ENCODE measurements around the gene CEBPE. TPM values are rescaled to one million over a fixed set of nuclear protein-coding genes. Genes with fewer than 3 reads are reported as not detected.

The CEBPE gene
- total and polyA plus RNA-seq, 2 donors (not counting 3 experiments of a cell fraction or from before 2014, with no cell fraction given) = not detected

GRCh38 chr14:23112359-23113178 is 6.5 kb downstream of the CEBPE start:
- H3K4me3 ChIP-seq (replicated peaks in 1 of 3; ENCODE audit: insufficient read depth in 1 of 3, low read depth in 1 of 3, low read length in 3 of 3) = no peak overlapping the region
- H3K9ac ChIP-seq (replicated peaks; ENCODE audit: extremely low read depth, insufficient read depth, low read length) = no peak overlapping the region
- ChIA-PET POLR2A (no interaction called here), CTCF (interaction anchor here (0.6 to 6.7 kb wide), 6 partner anchors 8 to 125 kb away, joined by 3 to 141 read pairs (median 64); no protein-coding TSS in a partner anchor)
- no peak overlapping the region for H3K4me2 ChIP-seq (ENCODE audit: insufficient read depth, low read length)
- dilution Hi-C loops (cut with MboI; ENCODE audit: extremely low pct_ligation_motif_present, low sequenced_read_pairs) (no loop called here), intact Hi-C loops (cut with micrococcal nuclease) (no loop called here)
- FAIRE-seq (no peak), DNase-seq (ENCODE audit: low read depth, low spot score) (no peak)
- no peaks in the 10 kb centered on the region for H3K36me3 ChIP-seq (ENCODE audit: control insufficient read depth in 2 of 2, extremely low read depth in 1 of 2, insufficient read depth in 2 of 2, low read length in 2 of 2)
- BruUV-seq (replicated peaks) = no TSS peak
- no peaks in the 10 kb centered on the region for H3K9me1 ChIP-seq (replicated peaks; ENCODE audit: control insufficient read depth, extremely low read depth, insufficient read depth, low read length)
- H4K20me1 ChIP-seq (replicated peaks; ENCODE audit: control insufficient read depth, extremely low read depth, insufficient read depth, low read length) = no peaks in the 10 kb centered on the region
- no peak overlapping the region for H3K27ac ChIP-seq (ENCODE audit: insufficient read depth, low read depth, low read length)
- peaks cover 13% of the 10 kb centered on the region for H3K4me1 ChIP-seq (ENCODE audit: control insufficient read depth, extremely low read depth, insufficient read depth, low read length)
- no peak overlapping the region for H2AFZ ChIP-seq (ENCODE audit: low read depth, low read length)
- H3K9me3 ChIP-seq (replicated peaks; ENCODE audit: control insufficient read depth, insufficient read depth, low read length) = no peaks in the 10 kb centered on the region
- no peaks in the 10 kb centered on the region for H3K79me2 ChIP-seq (ENCODE audit: control insufficient read depth, insufficient read depth, low read length)
- peaks cover 9 to 10% of the 10 kb centered on the region in 2 experiments for H3K27me3 ChIP-seq (ENCODE audit: control insufficient read depth in 2 of 2, insufficient read depth in 2 of 2, low read length in 2 of 2)
- no peak for TF ChIP-seq EZH2 (IDR thresholded peaks at IDR 0.05; ENCODE audit: borderline replicate concordance, low read depth, low read length, severe bottlenecking)

GRCh38 chr14:23110579-23111365 is 8.3 kb downstream of the CEBPE start:
- no peak for DNase-seq (ENCODE audit: low read depth, low spot score)
- Histone ChIP-seq H3K27ac (ENCODE audit: insufficient read depth, low read depth, low read length) (no peak overlapping the region), H3K9me1 (replicated peaks; ENCODE audit: control insufficient read depth, extremely low read depth, insufficient read depth, low read length) (no peaks in the 10 kb centered on the region), H3K4me2 (ENCODE audit: insufficient read depth, low read length) (no peak overlapping the region), H3K4me1 (ENCODE audit: control insufficient read depth, extremely low read depth, insufficient read depth, low read length) (peaks cover 13% of the 10 kb centered on the region), H3K27me3 (ENCODE audit: control insufficient read depth in 2 of 2, insufficient read depth in 2 of 2, low read length in 2 of 2) (peaks cover 9 to 10% of the 10 kb centered on the region in 2 experiments), H3K4me3 (replicated peaks in 1 of 3; ENCODE audit: insufficient read depth in 1 of 3, low read depth in 1 of 3, low read length in 3 of 3) (no peak overlapping the region), H3K9me3 (replicated peaks; ENCODE audit: control insufficient read depth, insufficient read depth, low read length) (no peaks in the 10 kb centered on the region), H4K20me1 (replicated peaks; ENCODE audit: control insufficient read depth, extremely low read depth, insufficient read depth, low read length) (no peaks in the 10 kb centered on the region), H3K9ac (replicated peaks; ENCODE audit: extremely low read depth, insufficient read depth, low read length) (no peak overlapping the region), H3K36me3 (ENCODE audit: control insufficient read depth in 2 of 2, extremely low read depth in 1 of 2, insufficient read depth in 2 of 2, low read length in 2 of 2) (no peaks in the 10 kb centered on the region), H3K79me2 (ENCODE audit: control insufficient read depth, insufficient read depth, low read length) (no peaks in the 10 kb centered on the region), H2AFZ (ENCODE audit: low read depth, low read length) (no peak overlapping the region)
- CTCF ChIA-PET = interaction anchor here (0.8 to 6.7 kb wide), 9 partner anchors 10 to 123 kb away, joined by 3 to 141 read pairs (median 13); partner anchors contain the start of genes ACIN1 and C14orf119
- dilution Hi-C loops (cut with MboI; ENCODE audit: extremely low pct_ligation_motif_present, low sequenced_read_pairs) (no loop called here), intact Hi-C loops (cut with micrococcal nuclease) (no loop called here)
- no TSS peak for BruUV-seq (replicated peaks)
- no peak for TF ChIP-seq MYC (IDR thresholded peaks at IDR 0.05; ENCODE audit: low read depth, low read length)
- no peak for TF ChIP-seq POLR2AphosphoS5 (IDR thresholded peaks at IDR 0.05; ENCODE audit: insufficient read depth, low read depth, low read length)
- TF ChIP-seq MAX (IDR thresholded peaks at IDR 0.05; ENCODE audit: insufficient read depth, insufficient read length) = no peak
- POLR2A ChIA-PET = interaction anchor here (1.5 kb wide), 1 partner anchor 16 kb away, joined by 5 read pairs; the partner anchor contains the start of genes ACIN1 and C14orf119
- no peak for FAIRE-seq

All from endothelial cell of umbilical vein (primary cell).